GM12891 (cell line): ENCODE measurements around the gene LRRC59.

ENCODE experiments used
- DNase-seq: peaks from one replicate; pipeline ENCODE4 v3.0.0; 2011; ENCODE audit warnings: low spot score; ENCODE audit not compliant: insufficient read length
- FAIRE-seq: peaks from 2 replicates; lab custom pipeline; 2011; peaks lifted over from hg19 to GRCh38; lab: Jason Lieb, UNC
- PAX5 ChIP-seq: IDR thresholded peaks from 2 replicates; pipeline ENCODE4 v1.6.1; 2011; ENCODE audit warnings: low read length, moderate library complexity, mild to moderate bottlenecking; ENCODE audit not compliant: insufficient read depth, severe bottlenecking
- POLR2A ChIP-seq: IDR thresholded peaks from 2 replicates; pipeline ENCODE4 v1.6.1; 2011; ENCODE audit warnings: low read depth, low read length, control low read depth
- POLR2AphosphoS5 ChIP-seq: IDR thresholded peaks from 2 replicates; pipeline ENCODE4 v1.6.1; 2011; ENCODE audit warnings: low read depth, low read length, control low read depth
- POU2F2 ChIP-seq: IDR thresholded peaks from 2 replicates; pipeline ENCODE4 v1.6.1; 2011; ENCODE audit warnings: low read depth, mild to moderate bottlenecking, control low read depth, low read length, moderate library complexity
- SPI1 ChIP-seq: IDR thresholded peaks from 2 replicates; pipeline ENCODE4 v1.6.1; 2011; ENCODE audit warnings: low read depth, low read length, control low read depth
- TAF1 ChIP-seq: IDR thresholded peaks from 2 replicates; pipeline ENCODE4 v1.6.1; 2011; ENCODE audit warnings: low read depth, low read length, control low read depth

The LRRC59 gene

DNA sequence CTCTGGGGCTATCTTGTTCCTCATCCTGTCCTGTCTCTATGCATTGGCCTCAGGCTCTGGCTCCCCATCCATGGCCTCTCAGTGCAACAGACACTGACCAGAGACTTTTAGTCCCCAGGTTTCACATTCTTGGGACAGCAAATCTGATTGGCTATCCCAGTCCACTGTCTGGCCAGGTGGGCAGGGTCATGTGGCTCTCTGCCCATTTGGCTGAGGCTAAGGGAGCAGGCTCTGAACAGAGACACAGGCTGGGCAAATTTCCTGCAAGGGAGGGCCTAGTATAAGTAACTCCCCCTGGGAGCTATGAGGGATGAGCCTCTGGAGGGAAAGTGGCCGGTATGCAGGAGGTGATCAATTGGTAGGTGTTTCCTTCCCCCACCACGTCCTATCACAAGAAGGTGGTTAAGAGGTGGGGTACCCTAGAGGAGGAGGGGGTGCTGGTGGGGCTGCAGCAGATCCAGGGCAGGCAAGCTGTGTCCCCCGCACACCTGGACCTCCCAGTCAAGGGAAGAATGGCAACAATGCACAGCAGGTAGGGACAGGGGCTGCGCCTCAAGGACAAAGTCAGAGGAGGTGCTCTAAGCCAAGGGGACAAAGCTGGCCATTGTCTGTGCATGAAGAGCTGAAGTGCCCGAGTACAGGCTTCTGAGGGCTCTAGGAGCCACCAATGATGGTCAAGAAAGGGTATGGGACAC, 38.2 kb downstream of the LRRC59 start:
- no peak for FAIRE-seq
- DNase-seq = no peak
- TF ChIP-seq TAF1 (no peak), SPI1 (no peak), PAX5 (no peak), POLR2A (no peak), POLR2AphosphoS5 (no peak), POU2F2 (no peak)

- no peak for FAIRE-seq
- TF ChIP-seq POLR2A (no peak), PAX5 (no peak), POLR2AphosphoS5 (no peak), TAF1 (no peak), POU2F2 (no peak), SPI1 (no peak)
- no peak for DNase-seq
Measured at GRCh38 chr17:50358177-50358576, 39.1 kb downstream of the LRRC59 start.

DNA sequence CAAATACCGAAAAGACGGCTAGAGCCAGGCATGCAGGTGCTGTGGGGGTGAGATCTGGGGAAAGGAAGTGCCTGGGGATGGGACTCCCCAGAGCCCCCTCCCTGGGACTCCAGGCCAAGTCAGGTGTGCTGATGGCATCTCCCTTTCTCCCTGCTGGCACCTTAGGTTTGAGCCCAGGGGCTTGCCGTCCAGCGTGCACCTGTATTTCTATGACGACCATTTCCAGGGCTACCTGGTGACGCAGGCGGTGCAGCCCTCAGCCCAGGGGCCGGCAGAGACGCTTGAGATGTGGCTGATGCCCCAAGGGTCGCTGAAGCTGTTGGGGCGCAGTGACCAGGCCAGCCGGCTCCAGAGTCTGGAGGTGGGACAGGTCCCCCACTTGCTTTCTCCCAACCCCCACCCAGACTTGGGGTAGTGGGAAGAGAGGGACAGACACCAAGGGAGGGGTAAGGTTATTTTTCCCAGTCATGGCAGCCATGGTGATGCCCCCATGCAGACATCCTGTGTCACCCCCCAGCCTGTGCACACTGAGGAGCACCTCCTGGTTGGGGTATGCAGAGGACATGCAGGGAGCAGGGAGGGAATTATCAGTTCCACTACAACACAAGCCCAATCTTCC, 40.3 kb downstream of the LRRC59 start:
- TF ChIP-seq POLR2AphosphoS5 (no peak), POU2F2 (no peak), TAF1 (no peak), POLR2A (no peak), PAX5 (no peak), SPI1 (no peak)

DNA sequence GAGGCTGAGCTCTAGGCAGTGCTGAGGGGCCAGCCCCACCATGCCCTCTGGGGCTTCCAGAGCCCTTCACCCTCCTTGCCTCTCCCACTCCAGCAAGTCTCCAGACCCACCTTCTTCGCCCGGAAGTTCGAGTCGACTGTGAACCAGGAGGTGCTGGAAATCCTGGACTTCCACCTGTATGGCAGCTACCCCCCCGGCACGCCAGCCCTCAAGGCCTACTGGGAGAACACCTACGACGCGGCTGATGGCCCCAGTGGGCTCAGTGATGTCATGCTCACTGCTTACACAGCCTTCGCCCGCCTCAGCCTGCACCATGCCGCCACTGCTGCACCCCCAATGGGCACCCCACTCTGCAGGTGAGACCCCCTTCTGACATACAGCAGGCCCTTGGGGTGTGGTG, 40.9 kb downstream of the LRRC59 start:
- no peak for FAIRE-seq
- TF ChIP-seq POLR2A (no peak), TAF1 (no peak), POU2F2 (no peak), SPI1 (no peak), POLR2AphosphoS5 (no peak), PAX5 (no peak)
- no peak for DNase-seq

More for the DNA sequence above, 40.3 kb downstream of the LRRC59 start:
- FAIRE-seq (no peak), DNase-seq (no peak)

GRCh38 chr17:50355701-50356341, 41.5 kb downstream of the LRRC59 start:
- FAIRE-seq (no peak), DNase-seq (no peak)
- TF ChIP-seq POLR2A = no peak
- TF ChIP-seq PAX5 = no peak
- TF ChIP-seq SPI1 = no peak
- no peak for TF ChIP-seq TAF1
- TF ChIP-seq POU2F2 = no peak
- no peak for TF ChIP-seq POLR2AphosphoS5

- no peak for FAIRE-seq
- no peak for TF ChIP-seq POLR2AphosphoS5
- TF ChIP-seq TAF1 = no peak
- TF ChIP-seq POLR2A = no peak
- TF ChIP-seq SPI1 = no peak
- TF ChIP-seq POU2F2 = no peak
- no peak for TF ChIP-seq PAX5
- DNase-seq = no peak
Measured at GRCh38 chr17:50355336-50355700, 42.0 kb downstream of the LRRC59 start.

DNA sequence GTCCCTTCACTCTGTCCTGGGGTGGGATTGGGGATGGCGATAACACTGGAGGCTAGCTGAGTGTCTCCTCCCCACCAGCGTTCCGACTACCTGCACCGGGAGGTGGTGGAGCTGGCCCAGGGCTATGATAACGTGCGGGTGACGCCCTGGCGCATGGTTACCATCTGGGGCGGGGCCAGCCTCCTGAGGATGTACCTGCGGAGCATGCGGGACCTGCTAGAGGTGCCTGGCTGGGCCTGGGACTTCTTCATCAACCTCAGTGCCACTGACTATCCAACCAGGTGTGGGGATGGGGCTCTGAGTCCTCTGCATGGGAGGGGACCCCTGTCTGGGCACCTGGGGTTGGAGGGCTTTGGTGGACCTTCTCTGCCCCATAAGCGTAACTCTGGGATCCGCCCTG, 42.5 kb downstream of the LRRC59 start:
- FAIRE-seq (no peak), DNase-seq (no peak)
- TF ChIP-seq POU2F2 = no peak
- TF ChIP-seq PAX5 = no peak
- no peak for TF ChIP-seq SPI1
- no peak for TF ChIP-seq POLR2AphosphoS5
- no peak for TF ChIP-seq TAF1
- no peak for TF ChIP-seq POLR2A

DNA sequence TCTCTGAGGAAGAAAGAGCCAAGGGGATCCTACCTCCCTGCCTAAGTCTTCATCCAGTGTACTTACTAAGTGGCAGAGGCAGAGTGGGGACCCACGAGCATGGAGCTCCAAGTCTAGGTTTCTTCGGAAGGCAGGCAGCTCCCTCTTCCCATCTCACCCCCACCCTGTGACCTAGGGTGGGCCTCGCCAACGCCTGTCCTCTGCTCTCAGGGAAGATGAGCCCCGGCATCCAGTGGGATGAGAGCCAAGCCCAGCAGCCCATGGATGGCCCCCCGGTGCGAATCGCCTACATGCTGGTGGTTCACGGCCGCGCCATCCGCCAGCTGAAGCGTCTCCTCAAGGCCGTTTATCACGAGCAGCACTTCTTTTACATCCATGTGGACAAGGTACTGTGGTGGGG, 43.1 kb downstream of the LRRC59 start:
- no peak for FAIRE-seq
- DNase-seq = no peak
- TF ChIP-seq SPI1 (no peak), POU2F2 (no peak), TAF1 (no peak), POLR2AphosphoS5 (no peak), POLR2A (no peak), PAX5 (no peak)

DNA sequence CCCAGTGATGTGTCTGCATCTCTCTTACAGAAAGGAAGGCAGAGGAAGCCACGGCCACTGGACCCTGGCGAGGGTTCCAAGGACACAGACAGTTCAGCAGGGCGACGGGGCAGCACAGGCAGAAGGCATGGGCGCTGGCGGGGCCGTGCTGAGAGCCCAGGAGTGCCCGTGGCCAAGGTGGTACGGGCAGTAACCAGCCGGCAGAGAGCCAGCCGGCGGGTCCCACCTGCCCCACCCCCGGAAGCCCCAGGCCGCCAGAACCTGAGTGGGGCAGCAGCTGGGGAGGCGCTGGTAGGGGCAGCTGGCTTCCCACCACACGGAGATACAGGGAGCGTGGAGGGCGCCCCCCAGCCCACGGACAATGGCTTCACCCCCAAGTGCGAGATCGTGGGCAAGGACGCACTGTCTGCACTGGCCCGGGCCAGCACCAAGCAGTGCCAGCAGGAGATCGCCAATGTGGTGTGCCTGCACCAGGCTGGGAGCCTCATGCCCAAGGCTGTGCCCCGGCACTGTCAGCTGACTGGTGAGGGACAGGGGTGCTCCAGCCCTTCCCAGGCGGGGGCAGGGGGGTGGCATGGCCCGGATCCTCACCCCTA, 43.6 kb downstream of the LRRC59 start:
- FAIRE-seq = no peak
- no peak for TF ChIP-seq TAF1
- TF ChIP-seq POLR2AphosphoS5 = no peak; the same call in 1 of the 2 replicates
- TF ChIP-seq PAX5 = no peak
- no peak for TF ChIP-seq POLR2A
- TF ChIP-seq SPI1 = no peak
- TF ChIP-seq POU2F2 = no peak
- DNase-seq = no peak
